Measurements from ENCODE around the gene DNA2.

DNA sequence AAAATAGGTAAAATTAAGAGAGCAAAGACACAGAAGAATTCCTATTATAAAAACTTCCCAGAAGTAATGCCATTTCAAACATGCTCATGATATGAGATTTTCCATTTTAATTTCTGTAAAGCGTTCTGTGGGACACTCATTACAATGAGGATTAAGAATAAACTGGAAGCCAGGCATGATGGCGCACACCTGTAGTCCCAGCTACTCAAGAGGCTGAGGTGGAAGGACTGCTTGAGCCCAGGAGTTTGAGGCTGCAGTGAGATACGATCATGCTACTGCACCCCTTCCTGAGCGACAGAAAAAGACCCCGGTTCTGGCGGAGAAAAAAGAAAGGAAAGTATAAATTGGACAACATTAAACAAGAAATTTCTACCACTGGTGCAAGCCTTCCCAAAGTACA, 1.5 kb downstream of the DNA2 start:
- TF ChIP-seq, protein P1, sequence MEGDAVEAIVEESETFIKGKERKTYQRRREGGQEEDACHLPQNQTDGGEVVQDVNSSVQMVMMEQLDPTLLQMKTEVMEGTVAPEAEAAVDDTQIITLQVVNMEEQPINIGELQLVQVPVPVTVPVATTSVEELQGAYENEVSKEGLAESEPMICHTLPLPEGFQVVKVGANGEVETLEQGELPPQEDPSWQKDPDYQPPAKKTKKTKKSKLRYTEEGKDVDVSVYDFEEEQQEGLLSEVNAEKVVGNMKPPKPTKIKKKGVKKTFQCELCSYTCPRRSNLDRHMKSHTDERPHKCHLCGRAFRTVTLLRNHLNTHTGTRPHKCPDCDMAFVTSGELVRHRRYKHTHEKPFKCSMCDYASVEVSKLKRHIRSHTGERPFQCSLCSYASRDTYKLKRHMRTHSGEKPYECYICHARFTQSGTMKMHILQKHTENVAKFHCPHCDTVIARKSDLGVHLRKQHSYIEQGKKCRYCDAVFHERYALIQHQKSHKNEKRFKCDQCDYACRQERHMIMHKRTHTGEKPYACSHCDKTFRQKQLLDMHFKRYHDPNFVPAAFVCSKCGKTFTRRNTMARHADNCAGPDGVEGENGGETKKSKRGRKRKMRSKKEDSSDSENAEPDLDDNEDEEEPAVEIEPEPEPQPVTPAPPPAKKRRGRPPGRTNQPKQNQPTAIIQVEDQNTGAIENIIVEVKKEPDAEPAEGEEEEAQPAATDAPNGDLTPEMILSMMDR (IDR thresholded peaks at IDR 0.05): no peak
- no peak for TF ChIP-seq EZH2 (IDR thresholded peaks at IDR 0.05; ENCODE audit: borderline replicate concordance, insufficient read depth, low read depth, low read length, poor library complexity, severe bottlenecking)

All from B cell (primary cell).